H9 (cell line): Measurements from ENCODE around the gene TPRG1. TPM values are rescaled to one million over a fixed set of nuclear protein-coding genes. Genes with fewer than 3 reads are reported as not detected.

Source experiments
- DNase-seq: peaks from one replicate; pipeline ENCODE4 v3.0.0-alpha.2; 2017
- H2AFZ ChIP-seq: one replicate; pipeline ENCODE4 v1.6.1; 2013; ENCODE audit warnings: mild to moderate bottlenecking, low read length, control low read depth, moderate library complexity
- H2AK5ac ChIP-seq: 2 replicates; pipeline ENCODE4 v1.6.1; 2013; ENCODE audit warnings: low read length, control low read depth, mixed read lengths; ENCODE audit not compliant: insufficient read length
- H2BK120ac ChIP-seq: one replicate; pipeline ENCODE4 v1.6.1; 2013; ENCODE audit warnings: low read depth, mild to moderate bottlenecking, low read length, control low read depth, inconsistent platforms; ENCODE audit not compliant: poor library complexity, severe bottlenecking
- H2BK12ac ChIP-seq: 2 replicates; pipeline ENCODE4 v1.6.1; 2013; ENCODE audit warnings: low read length, control low read depth, mixed read lengths, low read depth; ENCODE audit not compliant: insufficient read length
- H2BK15ac ChIP-seq: 2 replicates; pipeline ENCODE4 v1.6.1; 2013; ENCODE audit warnings: low read depth, low read length, control low read depth
- H2BK20ac ChIP-seq: one replicate; pipeline ENCODE4 v1.6.1; 2013; ENCODE audit warnings: low read depth, mild to moderate bottlenecking, low read length, control low read depth, inconsistent platforms; ENCODE audit not compliant: poor library complexity, severe bottlenecking
- H2BK5ac ChIP-seq: 2 replicates; pipeline ENCODE4 v1.6.1; 2013; ENCODE audit warnings: low read length, control low read depth, mixed read lengths; ENCODE audit not compliant: insufficient read length
- H3K14ac ChIP-seq: 2 replicates; pipeline ENCODE4 v1.6.1; 2013; ENCODE audit warnings: low read length, control low read depth; ENCODE audit not compliant: insufficient read depth
- H3K18ac ChIP-seq: 2 replicates; pipeline ENCODE4 v1.6.1; 2013; ENCODE audit warnings: low read depth, mild to moderate bottlenecking, mixed read lengths, low read length, control low read depth; ENCODE audit not compliant: insufficient read length
- H3K23ac ChIP-seq: 2 replicates; pipeline ENCODE4 v1.6.1; 2013; ENCODE audit warnings: low read length, control low read depth, mixed read lengths, low read depth; ENCODE audit not compliant: insufficient read length
- H3K23me2 ChIP-seq: 2 replicates; pipeline ENCODE4 v1.6.1; 2013; ENCODE audit warnings: low read depth, mild to moderate bottlenecking, mixed read lengths, low read length, control low read depth; ENCODE audit not compliant: insufficient read length, poor library complexity, severe bottlenecking
- H3K27ac ChIP-seq: 2 replicates; pipeline ENCODE4 v1.5.1; 2013; ENCODE audit warnings: low read length, control low read depth, mixed read lengths, low read depth; ENCODE audit not compliant: insufficient read length
- H3K27me3 ChIP-seq: 2 replicates; pipeline ENCODE4 v1.6.1; 2013; ENCODE audit warnings: low read length, control low read depth, inconsistent platforms; ENCODE audit not compliant: insufficient read depth
- H3K4ac ChIP-seq: 2 replicates; pipeline ENCODE4 v1.6.1; 2013; ENCODE audit warnings: low read depth, mild to moderate bottlenecking, control low read depth, inconsistent platforms, low read length, moderate library complexity
- H3K4me1 ChIP-seq: 2 replicates; pipeline ENCODE4 v1.6.1; 2013; ENCODE audit warnings: low read length, control low read depth, inconsistent platforms; ENCODE audit not compliant: insufficient read depth
- H3K4me2 ChIP-seq: 2 replicates; pipeline ENCODE4 v1.6.1; 2013; ENCODE audit warnings: low read length, control low read depth, mixed read lengths; ENCODE audit not compliant: insufficient read length, insufficient read depth
- H3K56ac ChIP-seq: 2 replicates; pipeline ENCODE4 v1.6.1; 2013; ENCODE audit warnings: low read depth, mild to moderate bottlenecking, mixed read lengths, low read length, control low read depth; ENCODE audit not compliant: insufficient read length
- H3K79me1 ChIP-seq: 2 replicates; pipeline ENCODE4 v1.6.1; 2013; ENCODE audit warnings: low read depth, mild to moderate bottlenecking, moderate library complexity, low read length, control low read depth, inconsistent platforms; ENCODE audit not compliant: insufficient read depth, poor library complexity, severe bottlenecking
- H3K79me2 ChIP-seq: 2 replicates; pipeline ENCODE4 v1.6.1; 2013; ENCODE audit warnings: low read length, control low read depth, inconsistent platforms; ENCODE audit not compliant: insufficient read depth
- H3K9ac ChIP-seq: 2 replicates; pipeline ENCODE4 v1.6.1; 2013; ENCODE audit warnings: low read length, control low read depth, mixed read lengths; ENCODE audit not compliant: insufficient read length; ENCODE audit errors: extremely low read depth
- H3K9me3 ChIP-seq: one replicate; pipeline ENCODE4 v1.6.1; 2013; ENCODE audit warnings: low read depth, low read length, inconsistent platforms; ENCODE audit not compliant: control insufficient read depth
- H3T11ph ChIP-seq: one replicate; pipeline ENCODE4 v1.6.1; 2013; ENCODE audit warnings: mild to moderate bottlenecking, low read length, control low read depth, inconsistent platforms
- H4K20me1 ChIP-seq: one replicate; pipeline ENCODE4 v1.6.1; 2013; ENCODE audit not compliant: control insufficient read depth, insufficient read length, insufficient read depth
- H4K5ac ChIP-seq: 2 replicates; pipeline ENCODE4 v1.6.1; 2013; ENCODE audit warnings: low read depth, mild to moderate bottlenecking, mixed read lengths, low read length, control low read depth; ENCODE audit not compliant: insufficient read length
- H4K8ac ChIP-seq: replicated peaks from 2 replicates; pipeline ENCODE4 v1.6.1; 2013; ENCODE audit warnings: low read length, control low read depth, mixed read lengths, low read depth; ENCODE audit not compliant: insufficient read length
- H4K91ac ChIP-seq: 2 replicates; pipeline ENCODE4 v1.6.1; 2013; ENCODE audit warnings: low read depth, mild to moderate bottlenecking, moderate library complexity, mixed read lengths, low read length, control low read depth; ENCODE audit not compliant: insufficient read length
- H3K27ac Mint-ChIP-seq, 3 experiments: 2 replicates in 2 of 3; 3 replicates in 1 of 3; pipeline ENCODE4 v1.8.0; 2020 to 2021; ENCODE audit warnings: mixed read lengths in 3 of 3, mild to moderate bottlenecking in 1 of 3, moderate library complexity in 1 of 3
- H3K27me3 Mint-ChIP-seq: 2 replicates; pipeline ENCODE4 v1.8.0; 2021; ENCODE audit warnings: low read depth, mild to moderate bottlenecking, moderate library complexity, mixed read lengths
- H3K36me3 Mint-ChIP-seq, 3 experiments: 2 replicates in 2 of 3; 3 replicates in 1 of 3; pipeline ENCODE4 v1.8.0; 2020 to 2021; ENCODE audit warnings: low read depth in 3 of 3, mixed read lengths in 3 of 3; ENCODE audit not compliant: insufficient read depth in 1 of 3
- H3K4me1 Mint-ChIP-seq, 2 experiments: 2 replicates each; pipeline ENCODE4 v1.8.0; 2020; ENCODE audit warnings: mixed read lengths in 2 of 2
- H3K4me3 Mint-ChIP-seq, 2 experiments: 2 replicates in 1 of 2; 3 replicates in 1 of 2; pipeline ENCODE4 v1.8.0; 2020 to 2021; ENCODE audit warnings: mild to moderate bottlenecking in 2 of 2, mixed read lengths in 2 of 2, moderate library complexity in 1 of 2
- H3K9me3 Mint-ChIP-seq, 2 experiments: 2 replicates in 1 of 2; 3 replicates in 1 of 2; pipeline ENCODE4 v1.8.0; 2020; ENCODE audit warnings: mild to moderate bottlenecking in 2 of 2, mixed read lengths in 2 of 2, moderate library complexity in 1 of 2
- CTCF ChIP-seq: fragments of 200-600 bp; sonication (generic); conservative IDR thresholded peaks from 3 replicates; pipeline ENCODE4 v1.8.0; 2021; ENCODE audit warnings: antibody characterized with exemption, mild to moderate bottlenecking
- WGBS: extraction: QIAGEN DNeasy Blood & Tissue Kit; methylation state at CpG from one replicate; pipeline ENCODE4 v1.1.7; 2013; ENCODE audit warnings: missing lambda C conversion rate, low lambda C conversion rate, mixed read lengths; ENCODE audit not compliant: insufficient read length; ENCODE audit errors: extremely low coverage; 5-methylcytosine and 5-hydroxymethylcytosine counted together
- total RNA-seq: library from RNA; stranded (reverse); gene quantifications from 2 replicates; pipeline ENCODE4 v1.2.1, GENCODE V29; 2021

Gene TPRG1
- total RNA-seq, 1 experiment from 2014 or later, result 0.66 TPM

GRCh38 chr3:189301479-189301878, 129.7 kb downstream of the TPRG1 start:
- no peaks in the 10 kb centered on the region for H3K23me2 ChIP-seq
- no CpG with 5 or more reads among the region's 2 CpGs for WGBS

More at GRCh38 chr3:189301479-189301878, 129.7 kb downstream of the TPRG1 start:
- no peaks in the 10 kb centered on the region for H3K9me3 ChIP-seq
- Mint-ChIP-seq H3K9me3 (no peaks in the 10 kb centered on the region), H3K36me3 (peaks cover 0 to 5% (median 3%) of the 10 kb centered on the region in 3 experiments; a peak in 1 of 7 replicates), H3K27ac (peak overlapping the region in 1 of 3 experiments; percentile 50; a peak in 2 of 7 replicates), H3K4me3 (no peak overlapping the region), H3K4me1 (peaks cover 42 to 43% of the 10 kb centered on the region in 2 experiments), H3K27me3 (no peaks in the 10 kb centered on the region)
- no peak for TF ChIP-seq CTCF
- no peak overlapping the region for H4K5ac ChIP-seq
- H3K79me2 ChIP-seq, result no peaks in the 10 kb centered on the region
- no peaks in the 10 kb centered on the region for H3K27me3 ChIP-seq
- DNase-seq, result no peak
- H4K20me1 ChIP-seq, result no peaks in the 10 kb centered on the region
- H3K27ac ChIP-seq, result no peak overlapping the region
- no peak overlapping the region for H2AK5ac ChIP-seq
- no peak overlapping the region for H2BK20ac ChIP-seq
- no peak overlapping the region for H2BK12ac ChIP-seq
- no peak overlapping the region for H2AFZ ChIP-seq
- no peak overlapping the region for H2BK15ac ChIP-seq
- H3K9ac ChIP-seq, result no peak overlapping the region
- no peak overlapping the region for H2BK120ac ChIP-seq
- H3K18ac ChIP-seq, result no peak overlapping the region
- H3K56ac ChIP-seq, result no peak overlapping the region
- peaks cover 5% of the 10 kb centered on the region; the same call in 1 of the 2 replicates for H3K4me1 ChIP-seq
- no peak overlapping the region for H3K4me2 ChIP-seq
- no peak overlapping the region for H2BK5ac ChIP-seq
- no peak overlapping the region for H3K14ac ChIP-seq
- H3T11ph ChIP-seq, result no peak overlapping the region
- H3K79me1 ChIP-seq, result no peaks in the 10 kb centered on the region
- no peak overlapping the region for H4K91ac ChIP-seq
- no peak overlapping the region for H3K4ac ChIP-seq
- no peak overlapping the region for H3K23ac ChIP-seq
- H4K8ac ChIP-seq, result no peak overlapping the region
